SK-N-SH (cell line): ENCODE results near the gene IL16.

ENCODE experiments used
- CHD2 ChIP-seq: fragments of 150-350 bp; IDR thresholded peaks from 2 replicates; pipeline ENCODE4 v1.6.1; 2018; ENCODE audit warnings: low read length; ENCODE audit not compliant: partially characterized antibody
- EP300 ChIP-seq, 2 experiments: IDR thresholded peaks; 2 replicates each; pipeline versions ENCODE4 v1.4.0 to v1.6.1; 2012; ENCODE audit warnings: borderline replicate concordance in 1 of 2, low read depth in 1 of 2, low read length in 1 of 2
- GABPA ChIP-seq: IDR thresholded peaks from 2 replicates; pipeline ENCODE4 v1.4.0; 2012; ENCODE audit warnings: low read depth, mild to moderate bottlenecking
- IRF3 ChIP-seq: fragments of 150-350 bp; IDR thresholded peaks from 2 replicates; pipeline ENCODE4 v1.6.1; 2016; ENCODE audit warnings: mild to moderate bottlenecking, low read depth, low read length
- JUND ChIP-seq: IDR thresholded peaks from 2 replicates; pipeline ENCODE4 v1.4.0; 2012
- MEF2A ChIP-seq: IDR thresholded peaks from 2 replicates; pipeline ENCODE4 v1.4.0; 2012; ENCODE audit warnings: low read depth, borderline replicate concordance
- NFIC ChIP-seq: IDR thresholded peaks from 2 replicates; pipeline ENCODE4 v1.4.0; 2012; ENCODE audit warnings: borderline replicate concordance
- RFX5 ChIP-seq: IDR thresholded peaks from 2 replicates; pipeline ENCODE4 v1.6.1; 2012; ENCODE audit warnings: mild to moderate bottlenecking, improper control_type of control experiment, low read length
- SIN3A ChIP-seq: IDR thresholded peaks from 2 replicates; pipeline ENCODE4 v1.6.1; 2012; ENCODE audit warnings: low read depth, mild to moderate bottlenecking, low read length, moderate library complexity, borderline replicate concordance
- SMC3 ChIP-seq: IDR thresholded peaks from 2 replicates; pipeline ENCODE4 v1.6.1; 2012; ENCODE audit warnings: low read depth, low read length, improper control_type of control experiment
- YY1 ChIP-seq: IDR thresholded peaks from 2 replicates; pipeline ENCODE4 v1.4.0; 2012; ENCODE audit warnings: low read depth, mild to moderate bottlenecking
- TF ChIP-seq, protein P1 (sequence below): fragments of 200-600 bp; sonication (generic); IDR thresholded peaks from 2 replicates; pipeline ENCODE4 v1.6.1; 2017; ENCODE audit warnings: antibody characterized with exemption, mild to moderate bottlenecking, moderate library complexity
- TF ChIP-seq, protein P2 (sequence below): IDR thresholded peaks from 2 replicates; pipeline ENCODE4; 2012

- TF ChIP-seq EP300 (IDR thresholded peaks at IDR 0.05; ENCODE audit: borderline replicate concordance in 1 of 2, low read depth in 1 of 2, low read length in 1 of 2), result no peak
- no peak for TF ChIP-seq SMC3
- no peak for TF ChIP-seq RFX5
- no peak for TF ChIP-seq CHD2
- TF ChIP-seq, protein P1, sequence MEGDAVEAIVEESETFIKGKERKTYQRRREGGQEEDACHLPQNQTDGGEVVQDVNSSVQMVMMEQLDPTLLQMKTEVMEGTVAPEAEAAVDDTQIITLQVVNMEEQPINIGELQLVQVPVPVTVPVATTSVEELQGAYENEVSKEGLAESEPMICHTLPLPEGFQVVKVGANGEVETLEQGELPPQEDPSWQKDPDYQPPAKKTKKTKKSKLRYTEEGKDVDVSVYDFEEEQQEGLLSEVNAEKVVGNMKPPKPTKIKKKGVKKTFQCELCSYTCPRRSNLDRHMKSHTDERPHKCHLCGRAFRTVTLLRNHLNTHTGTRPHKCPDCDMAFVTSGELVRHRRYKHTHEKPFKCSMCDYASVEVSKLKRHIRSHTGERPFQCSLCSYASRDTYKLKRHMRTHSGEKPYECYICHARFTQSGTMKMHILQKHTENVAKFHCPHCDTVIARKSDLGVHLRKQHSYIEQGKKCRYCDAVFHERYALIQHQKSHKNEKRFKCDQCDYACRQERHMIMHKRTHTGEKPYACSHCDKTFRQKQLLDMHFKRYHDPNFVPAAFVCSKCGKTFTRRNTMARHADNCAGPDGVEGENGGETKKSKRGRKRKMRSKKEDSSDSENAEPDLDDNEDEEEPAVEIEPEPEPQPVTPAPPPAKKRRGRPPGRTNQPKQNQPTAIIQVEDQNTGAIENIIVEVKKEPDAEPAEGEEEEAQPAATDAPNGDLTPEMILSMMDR, result no peak
- TF ChIP-seq JUND, result no peak
- TF ChIP-seq IRF3, result no peak
- TF ChIP-seq MEF2A, result no peak
- TF ChIP-seq, protein P2, sequence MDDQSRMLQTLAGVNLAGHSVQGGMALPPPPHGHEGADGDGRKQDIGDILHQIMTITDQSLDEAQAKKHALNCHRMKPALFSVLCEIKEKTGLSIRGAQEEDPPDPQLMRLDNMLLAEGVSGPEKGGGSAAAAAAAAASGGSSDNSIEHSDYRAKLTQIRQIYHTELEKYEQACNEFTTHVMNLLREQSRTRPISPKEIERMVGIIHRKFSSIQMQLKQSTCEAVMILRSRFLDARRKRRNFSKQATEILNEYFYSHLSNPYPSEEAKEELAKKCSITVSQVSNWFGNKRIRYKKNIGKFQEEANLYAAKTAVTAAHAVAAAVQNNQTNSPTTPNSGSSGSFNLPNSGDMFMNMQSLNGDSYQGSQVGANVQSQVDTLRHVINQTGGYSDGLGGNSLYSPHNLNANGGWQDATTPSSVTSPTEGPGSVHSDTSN, result no peak
- TF ChIP-seq YY1, result no peak
- no peak for TF ChIP-seq NFIC
- TF ChIP-seq GABPA, result no peak
- TF ChIP-seq SIN3A, result no peak
Measured at GRCh38 chr15:81285461-81285860, 88.8 kb downstream of the IL16 start.
